PFSK-1 (cell line): ENCODE measurements around the gene CCL22.

Source experiments
- SIN3A ChIP-seq: IDR thresholded peaks from 2 replicates; pipeline ENCODE4 v1.6.1; 2012; ENCODE audit warnings: mild to moderate bottlenecking, low read length, moderate library complexity, borderline replicate concordance; ENCODE audit not compliant: insufficient read depth
- TF ChIP-seq, protein P1 (sequence below), 2 experiments: IDR thresholded peaks; 2 replicates each; pipeline versions ENCODE4 v1.6.1 to v1.8.0; 2011 to 2012; ENCODE audit warnings: low read depth in 2 of 2, low read length in 2 of 2, control low read depth in 1 of 2, inconsistent platforms in 1 of 2, mild to moderate bottlenecking in 1 of 2, moderate library complexity in 1 of 2; ENCODE audit not compliant: insufficient read depth in 1 of 2

- TF ChIP-seq, protein P1, sequence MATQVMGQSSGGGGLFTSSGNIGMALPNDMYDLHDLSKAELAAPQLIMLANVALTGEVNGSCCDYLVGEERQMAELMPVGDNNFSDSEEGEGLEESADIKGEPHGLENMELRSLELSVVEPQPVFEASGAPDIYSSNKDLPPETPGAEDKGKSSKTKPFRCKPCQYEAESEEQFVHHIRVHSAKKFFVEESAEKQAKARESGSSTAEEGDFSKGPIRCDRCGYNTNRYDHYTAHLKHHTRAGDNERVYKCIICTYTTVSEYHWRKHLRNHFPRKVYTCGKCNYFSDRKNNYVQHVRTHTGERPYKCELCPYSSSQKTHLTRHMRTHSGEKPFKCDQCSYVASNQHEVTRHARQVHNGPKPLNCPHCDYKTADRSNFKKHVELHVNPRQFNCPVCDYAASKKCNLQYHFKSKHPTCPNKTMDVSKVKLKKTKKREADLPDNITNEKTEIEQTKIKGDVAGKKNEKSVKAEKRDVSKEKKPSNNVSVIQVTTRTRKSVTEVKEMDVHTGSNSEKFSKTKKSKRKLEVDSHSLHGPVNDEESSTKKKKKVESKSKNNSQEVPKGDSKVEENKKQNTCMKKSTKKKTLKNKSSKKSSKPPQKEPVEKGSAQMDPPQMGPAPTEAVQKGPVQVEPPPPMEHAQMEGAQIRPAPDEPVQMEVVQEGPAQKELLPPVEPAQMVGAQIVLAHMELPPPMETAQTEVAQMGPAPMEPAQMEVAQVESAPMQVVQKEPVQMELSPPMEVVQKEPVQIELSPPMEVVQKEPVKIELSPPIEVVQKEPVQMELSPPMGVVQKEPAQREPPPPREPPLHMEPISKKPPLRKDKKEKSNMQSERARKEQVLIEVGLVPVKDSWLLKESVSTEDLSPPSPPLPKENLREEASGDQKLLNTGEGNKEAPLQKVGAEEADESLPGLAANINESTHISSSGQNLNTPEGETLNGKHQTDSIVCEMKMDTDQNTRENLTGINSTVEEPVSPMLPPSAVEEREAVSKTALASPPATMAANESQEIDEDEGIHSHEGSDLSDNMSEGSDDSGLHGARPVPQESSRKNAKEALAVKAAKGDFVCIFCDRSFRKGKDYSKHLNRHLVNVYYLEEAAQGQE (IDR thresholded peaks at IDR 0.05; ENCODE audit: insufficient read depth in 1 of 2, low read depth in 2 of 2, low read length in 2 of 2): no peak
- TF ChIP-seq SIN3A: no peak
Observed at GRCh38 chr16:57386381-57386951, 27.9 kb downstream of the CCL22 start.
